HG03064 (cell line): ENCODE data around the gene ZSCAN10.

Experiments
- ATAC-seq: cut with Tn5 transposase; IDR thresholded peaks from one replicate; pipeline ENCODE4 v1.9.1; 2021; ENCODE audit warnings: low read depth; ENCODE audit not compliant: unreplicated experiment

The ZSCAN10 gene

GRCh38 chr16:3134338-3135125 lies 35.4 kb upstream of the ZSCAN10 start, which contains the start of gene ZNF213:
ZNF213 (plus strand) TSS chr16:3135029; CDS start chr16:3137281, 2,252 bp downstream.
- peak; percentile 76 for ATAC-seq

GRCh38 chr16:3133844-3134243 lies 34.8 kb upstream of the ZSCAN10 start:
- ATAC-seq: no peak

GRCh38 chr16:3131755-3132377 lies 32.8 kb upstream of the ZSCAN10 start:
- ATAC-seq: no peak

- ATAC-seq: no peak
Observed at GRCh38 chr16:3129137-3130131, 30.3 kb upstream of the ZSCAN10 start.

GRCh38 chr16:3127745-3128144 lies 28.7 kb upstream of the ZSCAN10 start:
- no peak for ATAC-seq

- peak; percentile 70 for ATAC-seq
Observed at GRCh38 chr16:3123986-3124886, 25.1 kb upstream of the ZSCAN10 start.

GRCh38 chr16:3122926-3123570 lies 24.0 kb upstream of the ZSCAN10 start:
- no peak for ATAC-seq

- ATAC-seq: no peak
Observed at GRCh38 chr16:3121851-3122467, 22.9 kb upstream of the ZSCAN10 start.

- ATAC-seq: no peak
Observed at GRCh38 chr16:3120435-3120834, 21.3 kb upstream of the ZSCAN10 start.

GRCh38 chr16:3119701-3120408 lies 20.8 kb upstream of the ZSCAN10 start:
- ATAC-seq: no peak

GRCh38 chr16:3119286-3119685 lies 20.2 kb upstream of the ZSCAN10 start:
- no peak for ATAC-seq

- no peak for ATAC-seq
Observed at GRCh38 chr16:3118846-3119245, 19.8 kb upstream of the ZSCAN10 start.

GRCh38 chr16:3118204-3118790 lies 19.2 kb upstream of the ZSCAN10 start:
- no peak for ATAC-seq

GRCh38 chr16:3115561-3115960 lies 16.5 kb upstream of the ZSCAN10 start:
- ATAC-seq: no peak

GRCh38 chr16:3115003-3115402 lies 15.9 kb upstream of the ZSCAN10 start:
- no peak for ATAC-seq

- ATAC-seq: no peak
Observed at GRCh38 chr16:3113765-3114479, 14.8 kb upstream of the ZSCAN10 start.

- no peak for ATAC-seq
Observed at GRCh38 chr16:3112881-3113574, 13.9 kb upstream of the ZSCAN10 start.
